Measurements from ENCODE around the gene EMSY. TPM values are rescaled to one million over a fixed set of nuclear protein-coding genes. Genes with fewer than 3 reads are reported as not detected.

The EMSY gene
- total and polyA plus RNA-seq, 2 of the 8 experiments (the other 6 are each of a cell fraction or from before 2014, with no cell fraction given): 29.6 to 34.6 TPM

DNA sequence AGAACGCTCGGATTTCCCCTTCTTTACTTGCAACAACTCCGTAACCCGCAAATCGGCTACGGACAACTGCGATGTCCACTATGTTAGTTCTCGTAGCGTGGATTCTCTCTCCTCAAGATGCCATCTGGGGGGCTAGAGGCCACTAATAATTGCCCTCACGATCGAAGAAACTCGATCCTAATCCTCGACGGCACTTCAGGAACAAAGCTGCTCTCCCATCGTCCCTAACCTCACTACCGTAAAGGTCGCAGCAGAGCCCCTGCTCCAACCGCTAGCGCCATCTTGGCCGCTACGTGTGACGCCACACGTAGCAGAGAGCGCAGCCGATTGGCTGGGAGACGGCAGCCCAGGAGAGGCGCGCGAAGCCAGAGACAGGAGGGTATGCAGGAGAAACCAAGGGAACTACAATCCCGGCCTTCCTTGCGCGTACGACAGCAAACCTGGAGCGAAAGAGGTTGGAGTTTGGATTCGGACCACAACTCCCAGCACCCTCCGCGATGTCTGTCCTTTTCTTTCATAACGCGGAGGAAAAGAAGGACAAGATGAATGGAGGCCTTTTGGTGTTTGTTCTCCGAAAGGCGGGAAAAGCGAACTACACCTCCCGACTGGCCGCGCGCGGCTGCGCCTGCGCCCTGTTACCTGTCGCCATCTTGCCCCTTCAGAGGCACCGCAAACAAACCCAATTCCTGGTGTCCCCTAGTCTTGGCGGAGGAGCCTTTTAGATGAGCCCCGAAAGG is at the start of gene EMSY (continued):
- TF ChIP-seq, protein P1, sequence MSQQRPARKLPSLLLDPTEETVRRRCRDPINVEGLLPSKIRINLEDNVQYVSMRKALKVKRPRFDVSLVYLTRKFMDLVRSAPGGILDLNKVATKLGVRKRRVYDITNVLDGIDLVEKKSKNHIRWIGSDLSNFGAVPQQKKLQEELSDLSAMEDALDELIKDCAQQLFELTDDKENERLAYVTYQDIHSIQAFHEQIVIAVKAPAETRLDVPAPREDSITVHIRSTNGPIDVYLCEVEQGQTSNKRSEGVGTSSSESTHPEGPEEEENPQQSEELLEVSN (IDR thresholded peaks at IDR 0.05): 0 out of 2 replicates have a peak, but pooled peaks have one; percentile 49
- TF ChIP-seq SIN3A (conservative IDR thresholded peaks at IDR 0.05 in 1 of 2, IDR thresholded peaks at IDR 0.05 in 1 of 2; ENCODE audit: low read depth in 1 of 2, low read length in 2 of 2): peak in 1 of 2 experiments; percentile 66; a peak in 2 of 4 replicates
- peak; percentile 95 for TF ChIP-seq POLR2AphosphoS5 (IDR thresholded peaks at IDR 0.05; ENCODE audit: low read depth, low read length)
- TF ChIP-seq SP2 (IDR thresholded peaks at IDR 0.05; ENCODE audit: low read length): no peak
- TF ChIP-seq ATF3 (IDR thresholded peaks at IDR 0.05; ENCODE audit: insufficient read depth, low read depth, low read length): no peak
- TF ChIP-seq, protein P2, sequence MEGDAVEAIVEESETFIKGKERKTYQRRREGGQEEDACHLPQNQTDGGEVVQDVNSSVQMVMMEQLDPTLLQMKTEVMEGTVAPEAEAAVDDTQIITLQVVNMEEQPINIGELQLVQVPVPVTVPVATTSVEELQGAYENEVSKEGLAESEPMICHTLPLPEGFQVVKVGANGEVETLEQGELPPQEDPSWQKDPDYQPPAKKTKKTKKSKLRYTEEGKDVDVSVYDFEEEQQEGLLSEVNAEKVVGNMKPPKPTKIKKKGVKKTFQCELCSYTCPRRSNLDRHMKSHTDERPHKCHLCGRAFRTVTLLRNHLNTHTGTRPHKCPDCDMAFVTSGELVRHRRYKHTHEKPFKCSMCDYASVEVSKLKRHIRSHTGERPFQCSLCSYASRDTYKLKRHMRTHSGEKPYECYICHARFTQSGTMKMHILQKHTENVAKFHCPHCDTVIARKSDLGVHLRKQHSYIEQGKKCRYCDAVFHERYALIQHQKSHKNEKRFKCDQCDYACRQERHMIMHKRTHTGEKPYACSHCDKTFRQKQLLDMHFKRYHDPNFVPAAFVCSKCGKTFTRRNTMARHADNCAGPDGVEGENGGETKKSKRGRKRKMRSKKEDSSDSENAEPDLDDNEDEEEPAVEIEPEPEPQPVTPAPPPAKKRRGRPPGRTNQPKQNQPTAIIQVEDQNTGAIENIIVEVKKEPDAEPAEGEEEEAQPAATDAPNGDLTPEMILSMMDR (IDR thresholded peaks at IDR 0.05; ENCODE audit: control extremely low read depth in 1 of 3, insufficient read depth in 1 of 3, low read depth in 1 of 3, low read length in 3 of 3): no peak
- TF ChIP-seq NRF1 (IDR thresholded peaks at IDR 0.05; ENCODE audit: low read depth, low read length): peak; percentile 88
- TF ChIP-seq BACH1 (IDR thresholded peaks at IDR 0.05; ENCODE audit: low read length): no peak
- no peak for TF ChIP-seq JUN (IDR thresholded peaks at IDR 0.05; ENCODE audit: low read depth, low read length)
- TF ChIP-seq JUND (IDR thresholded peaks at IDR 0.05; ENCODE audit: low read length): 0 out of 2 replicates have a peak, but pooled peaks have one; percentile 29
- peak; percentile 28 for TF ChIP-seq SAP30 (IDR thresholded peaks at IDR 0.05; ENCODE audit: insufficient read depth, insufficient replicate concordance, low read length)
- TF ChIP-seq CHD1 (IDR thresholded peaks at IDR 0.05; ENCODE audit: low read depth, low read length): peak; percentile 56; the same call in 1 of the 2 replicates
- peak; percentile 84 for TF ChIP-seq SIX5 (IDR thresholded peaks at IDR 0.05; ENCODE audit: low read depth, low read length)
- TF ChIP-seq CTBP2 (IDR thresholded peaks at IDR 0.05; ENCODE audit: borderline replicate concordance, insufficient read depth, insufficient read length, low read length): no peak
- TF ChIP-seq SP1 (IDR thresholded peaks at IDR 0.05; ENCODE audit: low read depth, low read length): peak; percentile 18; the same call in 1 of the 2 replicates
- peak; percentile 27 for TF ChIP-seq KDM4A (IDR thresholded peaks at IDR 0.05; ENCODE audit: low read depth, low read length, severe bottlenecking)
- peak; percentile 2; the same call in 1 of the 2 replicates for TF ChIP-seq CHD2 (IDR thresholded peaks at IDR 0.05; ENCODE audit: low read length)
- TF ChIP-seq CREB1 (IDR thresholded peaks at IDR 0.05): peak; percentile 85
- TF ChIP-seq TAF7 (optimal IDR thresholded peaks at IDR 0.05; ENCODE audit: borderline replicate concordance, low read depth, low read length): peak; percentile 97
